Measurements from ENCODE around the gene IFNGR2. TPM values are rescaled to one million over a fixed set of nuclear protein-coding genes. Genes with fewer than 3 reads are reported as not detected.

The IFNGR2 gene
- total and polyA plus RNA-seq, 2 of the 8 experiments (the other 6 are each of a cell fraction or from before 2014, with no cell fraction given): 36.0 to 46.4 TPM

GRCh38 chr21:33470701-33471100 is 67.5 kb downstream of the IFNGR2 start:
- H4K91ac ChIP-seq (replicated peaks; ENCODE audit: insufficient read length, low read length): no peak overlapping the region
- H4K5ac ChIP-seq (ENCODE audit: insufficient read length, low read depth, low read length): no peak overlapping the region
- no peak overlapping the region for H2AFZ ChIP-seq (ENCODE audit: low read length)
- H3K79me2 ChIP-seq (ENCODE audit: control insufficient read depth in 1 of 2, insufficient read depth in 2 of 2, low read length in 2 of 2): peaks cover 3 to 21% of the 10 kb centered on the region in 2 experiments; a peak in 2 of 4 replicates
- no peak overlapping the region for H3K4ac ChIP-seq (replicated peaks; ENCODE audit: insufficient read length, low read depth, low read length)
- POLR2A ChIA-PET (ENCODE audit: partially characterized antibody): interaction anchor here (0.8 kb wide), 1 partner anchor 20 kb away, joined by 3 read pairs; no protein-coding TSS in a partner anchor
- no peaks in the 10 kb centered on the region for H4K20me1 ChIP-seq (replicated peaks in 1 of 2; ENCODE audit: control insufficient read depth in 1 of 2, insufficient read depth in 2 of 2, low read length in 2 of 2)
- H2AK5ac ChIP-seq (ENCODE audit: low read depth, low read length): no peak overlapping the region
- H3K9me3 ChIP-seq (ENCODE audit: insufficient read depth in 2 of 2, low read depth in 1 of 2, low read length in 1 of 2): no peaks in the 10 kb centered on the region
- H3K4me3 ChIP-seq (ENCODE audit: extremely low read depth in 1 of 4, insufficient read depth in 2 of 4, low read depth in 3 of 4, low read length in 4 of 4): no peak overlapping the region
- no peak overlapping the region for H2BK5ac ChIP-seq (ENCODE audit: low read depth, low read length)
- no peak overlapping the region for H3K18ac ChIP-seq (ENCODE audit: extremely low read depth, low read length)
- no peak overlapping the region for H2BK12ac ChIP-seq (ENCODE audit: low read depth, low read length)
- H3K27ac ChIP-seq (ENCODE audit: low read depth, low read length): no peak overlapping the region
- no peaks in the 10 kb centered on the region for H3K36me3 ChIP-seq (ENCODE audit: control insufficient read depth in 2 of 4, insufficient read depth in 4 of 4, low read length in 3 of 4)
- no peak overlapping the region for H3K56ac ChIP-seq (replicated peaks; ENCODE audit: insufficient read length, low read depth, low read length)
- FAIRE-seq: no peak
- no peak overlapping the region for H3K9ac ChIP-seq (replicated peaks in 1 of 4; ENCODE audit: extremely low read depth in 1 of 4, low read depth in 3 of 4, low read length in 3 of 4)
- DNase-seq (ENCODE audit: low read depth in 1 of 2, low spot score in 2 of 2): no peak
- H3K79me1 ChIP-seq (ENCODE audit: low read depth, low read length): no peaks in the 10 kb centered on the region
- TF ChIP-seq, protein P1, sequence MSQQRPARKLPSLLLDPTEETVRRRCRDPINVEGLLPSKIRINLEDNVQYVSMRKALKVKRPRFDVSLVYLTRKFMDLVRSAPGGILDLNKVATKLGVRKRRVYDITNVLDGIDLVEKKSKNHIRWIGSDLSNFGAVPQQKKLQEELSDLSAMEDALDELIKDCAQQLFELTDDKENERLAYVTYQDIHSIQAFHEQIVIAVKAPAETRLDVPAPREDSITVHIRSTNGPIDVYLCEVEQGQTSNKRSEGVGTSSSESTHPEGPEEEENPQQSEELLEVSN (IDR thresholded peaks at IDR 0.05): no peak
- TF ChIP-seq KDM5A (IDR thresholded peaks at IDR 0.05; ENCODE audit: low read length): no peak
- no peak for TF ChIP-seq CTBP2 (IDR thresholded peaks at IDR 0.05; ENCODE audit: borderline replicate concordance, insufficient read depth, insufficient read length, low read length)
- no peak for TF ChIP-seq BACH1 (IDR thresholded peaks at IDR 0.05; ENCODE audit: low read length)
- TF ChIP-seq HDAC6 (IDR thresholded peaks at IDR 0.05; ENCODE audit: low read depth, low read length): no peak
- TF ChIP-seq EGR1 (IDR thresholded peaks at IDR 0.05; ENCODE audit: borderline replicate concordance, low read depth, low read length): no peak
- TF ChIP-seq MAFK (IDR thresholded peaks at IDR 0.05; ENCODE audit: low read depth, low read length): no peak
- no peak for TF ChIP-seq TAF1 (IDR thresholded peaks at IDR 0.05; ENCODE audit: low read depth, low read length)
- TF ChIP-seq ASH2L (IDR thresholded peaks at IDR 0.05; ENCODE audit: low read length): no peak
- TF ChIP-seq JUND (IDR thresholded peaks at IDR 0.05; ENCODE audit: low read length): no peak
- no peak for TF ChIP-seq CHD1 (IDR thresholded peaks at IDR 0.05; ENCODE audit: low read depth, low read length)
- no peaks in the 10 kb centered on the region for H3K27me3 ChIP-seq (replicated peaks in 1 of 4; ENCODE audit: control insufficient read depth in 3 of 4, extremely low read depth in 1 of 4, insufficient read depth in 3 of 4, low read length in 3 of 4)
- H4K8ac ChIP-seq (ENCODE audit: extremely low read depth, insufficient read depth, low read length): no peak overlapping the region
- H3K4me2 ChIP-seq (ENCODE audit: insufficient read depth in 1 of 2, low read depth in 2 of 2, low read length in 2 of 2): no peak overlapping the region
- H3K23ac ChIP-seq (ENCODE audit: insufficient read length): no peak overlapping the region
- H2BK120ac ChIP-seq (replicated peaks; ENCODE audit: low read depth, low read length): no peak overlapping the region
- no peak overlapping the region for H2BK20ac ChIP-seq (ENCODE audit: low read length)
- no peaks in the 10 kb centered on the region for H3K23me2 ChIP-seq (ENCODE audit: low read depth, low read length)
- CTCF ChIA-PET (ENCODE audit: partially characterized antibody): no interaction called here
- no peak overlapping the region for H2BK15ac ChIP-seq (ENCODE audit: low read length)
- no peaks in the 10 kb centered on the region for H3K4me1 ChIP-seq (replicated peaks in 1 of 4; ENCODE audit: control insufficient read depth in 3 of 4, insufficient read depth in 4 of 4, low read length in 3 of 4)
- WGBS, 2 experiments (ENCODE audit: extremely low coverage in 1 of 2, insufficient coverage in 1 of 2, insufficient read length in 1 of 2, insufficient replicate concordance in 2 of 2, low coverage in 1 of 2, low lambda C conversion rate in 2 of 2, missing lambda C conversion rate in 1 of 2): 89% methylated on average over 2 of the region's 2 CpGs; no CpG with 5 or more reads in 1 of the 2 experiments
- H3K14ac ChIP-seq (ENCODE audit: insufficient read length): no peak overlapping the region
